ENCODE data around the gene RWDD3.
A peak's percentile ranks its signal among the peaks of the same experiment; 100 is the strongest.

The RWDD3 gene

GRCh38 chr1:95230256-95230655, 3.8 kb upstream of the RWDD3 start:
- no peaks in the 10 kb centered on the region for H3K27me3 ChIP-seq (ENCODE audit: insufficient read depth, low read length)
- H3K36me3 ChIP-seq (ENCODE audit: insufficient read depth, low read length) = no peaks in the 10 kb centered on the region
- H3K4me1 ChIP-seq (ENCODE audit: control insufficient read depth, insufficient read depth, low read length, unreplicated experiment) = peaks cover 6% of the 10 kb centered on the region

GRCh38 chr1:95230768-95231191, 3.2 kb upstream of the RWDD3 start:
- no peaks in the 10 kb centered on the region for H3K36me3 ChIP-seq (ENCODE audit: insufficient read depth, low read length)

More at GRCh38 chr1:95230256-95230655, 3.8 kb upstream of the RWDD3 start:
- H3K27ac ChIP-seq (ENCODE audit: low read depth, low read length) = no peak overlapping the region
- peaks cover 7% of the 10 kb centered on the region for H3K79me2 ChIP-seq (ENCODE audit: control insufficient read depth, insufficient read depth, low read length, unreplicated experiment)
- no peak overlapping the region for H2AFZ ChIP-seq (ENCODE audit: low read length, unreplicated experiment)
- H3K4me3 ChIP-seq (ENCODE audit: low read depth, low read length) = no peak overlapping the region

GRCh38 chr1:95232646-95233318, 1.2 kb upstream of the RWDD3 start:
- peak overlapping the region; percentile 98 for H3K4me3 ChIP-seq (ENCODE audit: low read depth, low read length)
- peak overlapping the region; percentile 100 for H2AFZ ChIP-seq (ENCODE audit: low read length, unreplicated experiment)
- H3K4me1 ChIP-seq (ENCODE audit: control insufficient read depth, insufficient read depth, low read length, unreplicated experiment) = peaks cover 6% of the 10 kb centered on the region
- no peaks in the 10 kb centered on the region for H3K27me3 ChIP-seq (ENCODE audit: insufficient read depth, low read length)
- peaks cover 4% of the 10 kb centered on the region; the same call in 1 of the 2 replicates for H3K36me3 ChIP-seq (ENCODE audit: insufficient read depth, low read length)
- H3K79me2 ChIP-seq (ENCODE audit: control insufficient read depth, insufficient read depth, low read length, unreplicated experiment) = peaks cover 24% of the 10 kb centered on the region
- H3K27ac ChIP-seq (ENCODE audit: low read depth, low read length) = no peak overlapping the region

More at GRCh38 chr1:95230768-95231191, 3.2 kb upstream of the RWDD3 start:
- H3K79me2 ChIP-seq (ENCODE audit: control insufficient read depth, insufficient read depth, low read length, unreplicated experiment) = peaks cover 7% of the 10 kb centered on the region
- no peak overlapping the region for H2AFZ ChIP-seq (ENCODE audit: low read length, unreplicated experiment)
- no peak overlapping the region for H3K27ac ChIP-seq (ENCODE audit: low read depth, low read length)
- peaks cover 6% of the 10 kb centered on the region for H3K4me1 ChIP-seq (ENCODE audit: control insufficient read depth, insufficient read depth, low read length, unreplicated experiment)
- H3K4me3 ChIP-seq (ENCODE audit: low read depth, low read length) = no peak overlapping the region
- H3K27me3 ChIP-seq (ENCODE audit: insufficient read depth, low read length) = no peaks in the 10 kb centered on the region

GRCh38 chr1:95233319-95233736, 682 bp upstream of the RWDD3 start:
- Histone ChIP-seq H3K27ac (ENCODE audit: low read depth, low read length) (peak overlapping the region; percentile 24; the same call in 1 of the 2 replicates), H3K27me3 (ENCODE audit: insufficient read depth, low read length) (no peaks in the 10 kb centered on the region), H2AFZ (ENCODE audit: low read length, unreplicated experiment) (peak overlapping the region; percentile 100), H3K36me3 (ENCODE audit: insufficient read depth, low read length) (peaks cover 7% of the 10 kb centered on the region; the same call in 1 of the 2 replicates), H3K4me3 (ENCODE audit: low read depth, low read length) (peak overlapping the region; percentile 98), H3K4me1 (ENCODE audit: control insufficient read depth, insufficient read depth, low read length, unreplicated experiment) (peaks cover 6% of the 10 kb centered on the region), H3K79me2 (ENCODE audit: control insufficient read depth, insufficient read depth, low read length, unreplicated experiment) (peaks cover 29% of the 10 kb centered on the region)

GRCh38 chr1:95236784-95237575, 3.0 kb downstream of the RWDD3 start:
- Histone ChIP-seq H3K27me3 (ENCODE audit: insufficient read depth, low read length) (no peaks in the 10 kb centered on the region), H3K27ac (ENCODE audit: low read depth, low read length) (no peak overlapping the region), H2AFZ (ENCODE audit: low read length, unreplicated experiment) (no peak overlapping the region), H3K36me3 (ENCODE audit: insufficient read depth, low read length) (peaks cover 31% of the 10 kb centered on the region), H3K4me3 (ENCODE audit: low read depth, low read length) (no peak overlapping the region), H3K4me1 (ENCODE audit: control insufficient read depth, insufficient read depth, low read length, unreplicated experiment) (peaks cover 6% of the 10 kb centered on the region), H3K79me2 (ENCODE audit: control insufficient read depth, insufficient read depth, low read length, unreplicated experiment) (peaks cover 53% of the 10 kb centered on the region)

- H3K36me3 ChIP-seq (ENCODE audit: insufficient read depth, low read length) = peaks cover 36% of the 10 kb centered on the region
- no peaks in the 10 kb centered on the region for H3K4me1 ChIP-seq (ENCODE audit: control insufficient read depth, insufficient read depth, low read length, unreplicated experiment)
- H3K4me3 ChIP-seq (ENCODE audit: low read depth, low read length) = no peak overlapping the region
- peaks cover 53% of the 10 kb centered on the region for H3K79me2 ChIP-seq (ENCODE audit: control insufficient read depth, insufficient read depth, low read length, unreplicated experiment)
- no peak overlapping the region for H2AFZ ChIP-seq (ENCODE audit: low read length, unreplicated experiment)
- no peaks in the 10 kb centered on the region for H3K27me3 ChIP-seq (ENCODE audit: insufficient read depth, low read length)
- H3K27ac ChIP-seq (ENCODE audit: low read depth, low read length) = no peak overlapping the region
Measured at GRCh38 chr1:95237981-95238703, 4.1 kb downstream of the RWDD3 start.

- H3K4me3 ChIP-seq (ENCODE audit: low read depth, low read length) = no peak overlapping the region
- H3K27ac ChIP-seq (ENCODE audit: low read depth, low read length) = no peak overlapping the region
- no peak overlapping the region for H2AFZ ChIP-seq (ENCODE audit: low read length, unreplicated experiment)
- H3K79me2 ChIP-seq (ENCODE audit: control insufficient read depth, insufficient read depth, low read length, unreplicated experiment) = peaks cover 18% of the 10 kb centered on the region
- H3K4me1 ChIP-seq (ENCODE audit: control insufficient read depth, insufficient read depth, low read length, unreplicated experiment) = no peaks in the 10 kb centered on the region
- H3K27me3 ChIP-seq (ENCODE audit: insufficient read depth, low read length) = no peaks in the 10 kb centered on the region
- H3K36me3 ChIP-seq (ENCODE audit: insufficient read depth, low read length) = peaks cover 32% of the 10 kb centered on the region
Measured at GRCh38 chr1:95245029-95245428, 11.0 kb downstream of the RWDD3 start.

- H3K4me3 ChIP-seq (ENCODE audit: low read depth, low read length) = no peak overlapping the region
- peaks cover 8% of the 10 kb centered on the region for H3K79me2 ChIP-seq (ENCODE audit: control insufficient read depth, insufficient read depth, low read length, unreplicated experiment)
- H3K27ac ChIP-seq (ENCODE audit: low read depth, low read length) = no peak overlapping the region
- H3K4me1 ChIP-seq (ENCODE audit: control insufficient read depth, insufficient read depth, low read length, unreplicated experiment) = no peaks in the 10 kb centered on the region
- H3K27me3 ChIP-seq (ENCODE audit: insufficient read depth, low read length) = no peaks in the 10 kb centered on the region
- H3K36me3 ChIP-seq (ENCODE audit: insufficient read depth, low read length) = peaks cover 18% of the 10 kb centered on the region
- H2AFZ ChIP-seq (ENCODE audit: low read length, unreplicated experiment) = no peak overlapping the region
Measured at GRCh38 chr1:95246511-95246910, 12.5 kb downstream of the RWDD3 start.

- Histone ChIP-seq H2AFZ (ENCODE audit: low read length, unreplicated experiment) (no peak overlapping the region), H3K36me3 (ENCODE audit: insufficient read depth, low read length) (peaks cover 15% of the 10 kb centered on the region), H3K27me3 (ENCODE audit: insufficient read depth, low read length) (no peaks in the 10 kb centered on the region), H3K4me1 (ENCODE audit: control insufficient read depth, insufficient read depth, low read length, unreplicated experiment) (no peaks in the 10 kb centered on the region), H3K27ac (ENCODE audit: low read depth, low read length) (no peak overlapping the region), H3K4me3 (ENCODE audit: low read depth, low read length) (no peak overlapping the region), H3K79me2 (ENCODE audit: control insufficient read depth, insufficient read depth, low read length, unreplicated experiment) (peaks cover 8% of the 10 kb centered on the region)
Measured at GRCh38 chr1:95247607-95248006, 13.6 kb downstream of the RWDD3 start.

GRCh38 chr1:95249916-95250315, 15.9 kb downstream of the RWDD3 start:
- no peaks in the 10 kb centered on the region for H3K4me1 ChIP-seq (ENCODE audit: control insufficient read depth, insufficient read depth, low read length, unreplicated experiment)
- no peaks in the 10 kb centered on the region for H3K79me2 ChIP-seq (ENCODE audit: control insufficient read depth, insufficient read depth, low read length, unreplicated experiment)
- no peak overlapping the region for H2AFZ ChIP-seq (ENCODE audit: low read length, unreplicated experiment)
- no peak overlapping the region for H3K4me3 ChIP-seq (ENCODE audit: low read depth, low read length)
- H3K36me3 ChIP-seq (ENCODE audit: insufficient read depth, low read length) = peaks cover 5% of the 10 kb centered on the region
- no peak overlapping the region for H3K27ac ChIP-seq (ENCODE audit: low read depth, low read length)
- no peaks in the 10 kb centered on the region for H3K27me3 ChIP-seq (ENCODE audit: insufficient read depth, low read length)

Data from ACC112 (cell line).